Measurements from ENCODE around the gene NRXN3.

The NRXN3 gene

DNA sequence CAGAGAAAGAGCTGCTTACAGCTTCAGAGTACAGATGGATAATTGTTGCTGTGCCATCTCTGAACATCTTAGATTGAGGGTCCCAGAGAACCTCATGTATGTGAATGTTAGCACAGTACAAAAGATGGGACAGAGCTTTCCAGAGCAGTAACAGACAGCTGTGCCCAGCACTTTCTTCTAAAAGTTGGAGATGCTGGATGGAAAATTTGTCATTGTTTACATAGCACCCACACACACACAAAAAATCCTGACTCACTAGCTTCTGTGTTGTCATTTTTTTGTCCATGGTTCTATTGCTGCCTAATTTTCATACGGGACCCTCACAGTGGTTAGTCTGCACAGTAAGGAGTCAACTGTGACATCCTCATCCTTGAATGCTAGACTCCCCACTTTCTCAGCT is 1666.4 kb downstream of the NRXN3 start:
- Histone ChIP-seq H3K9me3 (ENCODE audit: control insufficient read depth, low read length) (no peaks in the 10 kb centered on the region), H3K36me3 (ENCODE audit: control insufficient read depth, insufficient read depth, low read length) (no peaks in the 10 kb centered on the region), H3K4me3 (ENCODE audit: insufficient read depth, low read depth, low read length) (no peak overlapping the region), H3K27ac (ENCODE audit: insufficient read depth, low read depth, low read length, poor library complexity, severe bottlenecking) (no peak overlapping the region), H3K4me1 (ENCODE audit: control insufficient read depth, insufficient read depth, low read length) (peaks cover 4% of the 10 kb centered on the region), H3K27me3 (ENCODE audit: control insufficient read depth, insufficient read depth, low read length, poor library complexity, severe bottlenecking) (no peaks in the 10 kb centered on the region)
- 92 to 96% methylated on average over 1 of the region's 1 CpG for WGBS, 2 experiments

DNA sequence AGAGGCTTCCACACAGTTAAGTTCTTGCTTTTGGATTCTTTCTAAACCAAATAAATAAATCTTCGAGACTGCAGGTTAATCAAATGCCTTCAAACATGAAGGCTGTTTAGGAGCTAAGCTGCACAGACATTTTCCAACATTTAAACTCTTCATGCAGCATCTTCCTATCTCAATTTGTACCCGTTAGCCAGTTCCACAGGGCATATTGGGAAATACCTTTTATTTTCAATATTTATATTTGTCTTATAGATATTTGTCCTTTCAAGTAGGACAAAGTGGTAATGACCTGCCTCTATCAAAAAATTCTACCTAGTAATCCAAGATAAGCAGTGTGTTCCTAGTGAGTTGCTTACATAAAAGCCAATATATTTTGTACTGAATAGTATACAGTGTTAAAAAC is 1667.5 kb downstream of the NRXN3 start:
- no peaks in the 10 kb centered on the region for H3K27me3 ChIP-seq (ENCODE audit: control insufficient read depth, insufficient read depth, low read length, poor library complexity, severe bottlenecking)
- no peaks in the 10 kb centered on the region for H3K9me3 ChIP-seq (ENCODE audit: control insufficient read depth, low read length)
- 89 to 94% methylated on average over 2 of the region's 2 CpGs for WGBS, 2 experiments
- no peak overlapping the region for H3K4me3 ChIP-seq (ENCODE audit: insufficient read depth, low read depth, low read length)
- H3K27ac ChIP-seq (ENCODE audit: insufficient read depth, low read depth, low read length, poor library complexity, severe bottlenecking) = no peak overlapping the region
- H3K4me1 ChIP-seq (ENCODE audit: control insufficient read depth, insufficient read depth, low read length) = no peaks in the 10 kb centered on the region
- H3K36me3 ChIP-seq (ENCODE audit: control insufficient read depth, insufficient read depth, low read length) = no peaks in the 10 kb centered on the region

DNA sequence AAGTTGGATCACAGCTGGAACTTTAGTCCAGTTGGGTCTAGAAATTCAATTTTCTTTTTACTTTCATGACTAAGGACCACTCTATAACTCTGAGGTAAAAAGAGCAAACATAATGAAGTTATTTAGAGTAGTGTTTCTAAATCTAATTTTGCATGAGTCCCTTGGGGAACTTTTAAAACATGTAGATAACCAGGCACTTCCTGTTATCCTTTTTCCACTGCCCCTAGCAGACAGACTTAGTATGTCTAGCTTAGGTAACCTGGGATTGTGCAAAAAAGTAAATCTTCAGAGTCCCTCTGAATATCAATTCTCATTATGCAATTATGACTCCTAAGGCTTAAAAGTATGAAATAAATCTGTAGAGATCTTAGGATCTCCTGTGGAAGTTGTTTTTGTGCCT is 1669.9 kb downstream of the NRXN3 start:
- no peaks in the 10 kb centered on the region for H3K27me3 ChIP-seq (ENCODE audit: control insufficient read depth, insufficient read depth, low read length, poor library complexity, severe bottlenecking)
- H3K36me3 ChIP-seq (ENCODE audit: control insufficient read depth, insufficient read depth, low read length) = no peaks in the 10 kb centered on the region
- no peak overlapping the region for H3K4me3 ChIP-seq (ENCODE audit: insufficient read depth, low read depth, low read length)
- no peaks in the 10 kb centered on the region for H3K4me1 ChIP-seq (ENCODE audit: control insufficient read depth, insufficient read depth, low read length)
- no peak overlapping the region for H3K27ac ChIP-seq (ENCODE audit: insufficient read depth, low read depth, low read length, poor library complexity, severe bottlenecking)
- no peaks in the 10 kb centered on the region for H3K9me3 ChIP-seq (ENCODE audit: control insufficient read depth, low read length)

GRCh38 chr14:79840831-79841230 is 1670.7 kb downstream of the NRXN3 start:
- Histone ChIP-seq H3K27me3 (ENCODE audit: control insufficient read depth, insufficient read depth, low read length, poor library complexity, severe bottlenecking) (no peaks in the 10 kb centered on the region), H3K27ac (ENCODE audit: insufficient read depth, low read depth, low read length, poor library complexity, severe bottlenecking) (no peak overlapping the region), H3K4me1 (ENCODE audit: control insufficient read depth, insufficient read depth, low read length) (no peaks in the 10 kb centered on the region), H3K4me3 (ENCODE audit: insufficient read depth, low read depth, low read length) (no peak overlapping the region), H3K9me3 (ENCODE audit: control insufficient read depth, low read length) (no peaks in the 10 kb centered on the region), H3K36me3 (ENCODE audit: control insufficient read depth, insufficient read depth, low read length) (no peaks in the 10 kb centered on the region)
- WGBS, 2 experiments = 69 to 85% methylated on average over 2 of the region's 2 CpGs

DNA sequence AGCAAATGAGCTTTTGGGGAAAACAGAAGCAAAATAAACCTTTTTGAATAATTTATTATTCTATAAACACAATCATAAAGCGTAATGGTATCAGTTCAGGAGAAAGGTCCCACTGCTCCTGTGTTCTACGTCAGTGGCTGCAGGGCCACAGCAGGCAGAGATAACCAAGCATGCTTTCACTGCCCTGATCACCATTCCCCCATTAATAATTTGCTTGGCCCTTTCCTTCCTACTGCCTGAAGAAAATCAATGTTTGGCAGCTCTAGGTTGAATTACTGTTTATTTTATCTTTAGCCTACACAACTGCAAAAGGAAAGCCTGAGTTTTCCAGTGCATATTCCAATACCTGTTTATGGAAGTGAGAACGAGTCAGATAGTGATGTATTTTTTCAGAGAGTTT is 1671.3 kb downstream of the NRXN3 start:
- Histone ChIP-seq H3K27me3 (ENCODE audit: control insufficient read depth, insufficient read depth, low read length, poor library complexity, severe bottlenecking) (no peaks in the 10 kb centered on the region), H3K27ac (ENCODE audit: insufficient read depth, low read depth, low read length, poor library complexity, severe bottlenecking) (no peak overlapping the region), H3K4me3 (ENCODE audit: insufficient read depth, low read depth, low read length) (no peak overlapping the region), H3K4me1 (ENCODE audit: control insufficient read depth, insufficient read depth, low read length) (no peaks in the 10 kb centered on the region), H3K36me3 (ENCODE audit: control insufficient read depth, insufficient read depth, low read length) (no peaks in the 10 kb centered on the region), H3K9me3 (ENCODE audit: control insufficient read depth, low read length) (no peaks in the 10 kb centered on the region)
- 81 to 83% methylated on average over 3 of the region's 3 CpGs for WGBS, 2 experiments

DNA sequence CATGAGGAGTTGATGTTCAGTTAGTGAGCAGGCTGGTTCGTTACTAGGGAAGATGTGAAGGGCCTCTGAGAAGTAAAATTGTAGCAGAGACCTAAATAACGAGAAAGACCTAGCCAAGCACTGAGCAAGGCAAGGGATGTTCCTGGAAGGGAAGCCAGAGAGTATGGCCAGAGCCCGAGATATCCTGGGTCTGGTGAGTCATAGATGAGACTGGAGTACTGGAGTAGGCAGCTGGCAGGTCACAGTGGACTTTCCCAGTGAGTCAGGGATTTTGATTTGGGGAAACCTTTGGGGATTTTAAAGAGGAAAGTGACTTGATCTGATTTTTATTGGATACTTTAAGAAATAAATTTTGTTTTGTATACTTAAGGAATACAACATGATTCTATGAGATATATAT is 1672.1 kb downstream of the NRXN3 start:
- H3K27me3 ChIP-seq (ENCODE audit: control insufficient read depth, insufficient read depth, low read length, poor library complexity, severe bottlenecking) = no peaks in the 10 kb centered on the region
- H3K27ac ChIP-seq (ENCODE audit: insufficient read depth, low read depth, low read length, poor library complexity, severe bottlenecking) = no peak overlapping the region
- 89 to 90% methylated on average over 3 of the region's 3 CpGs for WGBS, 2 experiments
- no peaks in the 10 kb centered on the region for H3K9me3 ChIP-seq (ENCODE audit: control insufficient read depth, low read length)
- H3K36me3 ChIP-seq (ENCODE audit: control insufficient read depth, insufficient read depth, low read length) = no peaks in the 10 kb centered on the region
- H3K4me1 ChIP-seq (ENCODE audit: control insufficient read depth, insufficient read depth, low read length) = no peaks in the 10 kb centered on the region
- H3K4me3 ChIP-seq (ENCODE audit: insufficient read depth, low read depth, low read length) = no peak overlapping the region

GRCh38 chr14:79852950-79853744 is 1683.0 kb downstream of the NRXN3 start:
- Histone ChIP-seq H3K27ac (ENCODE audit: insufficient read depth, low read depth, low read length, poor library complexity, severe bottlenecking) (no peak overlapping the region), H3K36me3 (ENCODE audit: control insufficient read depth, insufficient read depth, low read length) (no peaks in the 10 kb centered on the region), H3K4me3 (ENCODE audit: insufficient read depth, low read depth, low read length) (no peak overlapping the region), H3K4me1 (ENCODE audit: control insufficient read depth, insufficient read depth, low read length) (peaks cover 4% of the 10 kb centered on the region), H3K9me3 (ENCODE audit: control insufficient read depth, low read length) (no peaks in the 10 kb centered on the region), H3K27me3 (ENCODE audit: control insufficient read depth, insufficient read depth, low read length, poor library complexity, severe bottlenecking) (no peaks in the 10 kb centered on the region)
- 73 to 81% methylated on average over 6 to 8 of the region's 8 CpGs for WGBS, 2 experiments

DNA sequence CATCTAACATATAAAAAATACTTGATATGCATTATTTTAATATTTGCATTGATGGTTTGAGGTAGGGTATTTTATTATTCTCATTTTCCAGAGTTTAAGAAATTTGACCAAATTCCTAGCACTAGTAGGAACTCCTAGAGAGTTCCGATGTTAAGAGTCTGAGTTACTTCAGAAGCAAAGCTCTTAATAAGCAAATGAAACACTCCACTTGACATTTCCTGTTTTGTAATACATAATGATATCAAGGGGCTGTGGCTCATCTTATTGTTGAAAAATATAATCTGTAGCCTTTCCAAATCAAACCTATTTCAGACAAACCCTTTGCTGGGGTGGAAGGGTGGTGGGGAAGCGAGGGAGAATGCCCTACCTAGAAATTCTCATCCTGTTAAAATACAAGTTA is 1685.6 kb downstream of the NRXN3 start:
- Histone ChIP-seq H3K27me3 (ENCODE audit: control insufficient read depth, insufficient read depth, low read length, poor library complexity, severe bottlenecking) (no peaks in the 10 kb centered on the region), H3K36me3 (ENCODE audit: control insufficient read depth, insufficient read depth, low read length) (no peaks in the 10 kb centered on the region), H3K4me3 (ENCODE audit: insufficient read depth, low read depth, low read length) (no peak overlapping the region), H3K4me1 (ENCODE audit: control insufficient read depth, insufficient read depth, low read length) (peaks cover 4% of the 10 kb centered on the region), H3K9me3 (ENCODE audit: control insufficient read depth, low read length) (no peaks in the 10 kb centered on the region), H3K27ac (ENCODE audit: insufficient read depth, low read depth, low read length, poor library complexity, severe bottlenecking) (no peak overlapping the region)
- 97 to 100% methylated on average over 1 to 2 of the region's 2 CpGs for WGBS, 2 experiments

DNA sequence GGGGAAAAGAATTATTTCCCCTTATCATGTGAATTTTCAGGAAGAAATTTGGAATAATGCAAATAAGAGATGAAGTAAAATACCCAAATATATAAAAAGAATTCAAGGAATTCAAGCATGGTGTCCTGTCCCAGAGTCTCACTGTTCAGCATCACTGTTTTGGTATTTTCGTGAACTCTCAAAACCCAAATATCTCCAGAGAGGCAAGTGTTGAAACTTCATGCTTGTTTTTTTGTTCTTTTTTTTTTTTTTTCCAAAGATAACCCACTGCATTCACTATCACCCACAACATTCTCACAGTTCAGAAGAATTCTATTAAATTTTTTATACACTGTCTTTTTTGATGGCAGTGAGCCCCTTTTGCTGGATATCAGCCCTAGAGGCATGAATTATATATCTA is 1686.2 kb downstream of the NRXN3 start:
- Histone ChIP-seq H3K36me3 (ENCODE audit: control insufficient read depth, insufficient read depth, low read length) (no peaks in the 10 kb centered on the region), H3K27ac (ENCODE audit: insufficient read depth, low read depth, low read length, poor library complexity, severe bottlenecking) (no peak overlapping the region), H3K4me1 (ENCODE audit: control insufficient read depth, insufficient read depth, low read length) (peaks cover 4% of the 10 kb centered on the region), H3K4me3 (ENCODE audit: insufficient read depth, low read depth, low read length) (no peak overlapping the region), H3K9me3 (ENCODE audit: control insufficient read depth, low read length) (no peaks in the 10 kb centered on the region), H3K27me3 (ENCODE audit: control insufficient read depth, insufficient read depth, low read length, poor library complexity, severe bottlenecking) (no peaks in the 10 kb centered on the region)
- WGBS, 2 experiments = 95 to 100% methylated on average over 1 of the region's 1 CpG

GRCh38 chr14:79861111-79861510 is 1690.9 kb downstream of the NRXN3 start:
- WGBS, 2 experiments = 90 to 92% methylated on average over 8 to 9 of the region's 9 CpGs
- Histone ChIP-seq H3K9me3 (ENCODE audit: control insufficient read depth, low read length) (no peaks in the 10 kb centered on the region), H3K4me3 (ENCODE audit: insufficient read depth, low read depth, low read length) (no peak overlapping the region), H3K36me3 (ENCODE audit: control insufficient read depth, insufficient read depth, low read length) (no peaks in the 10 kb centered on the region), H3K27me3 (ENCODE audit: control insufficient read depth, insufficient read depth, low read length, poor library complexity, severe bottlenecking) (no peaks in the 10 kb centered on the region), H3K4me1 (ENCODE audit: control insufficient read depth, insufficient read depth, low read length) (no peaks in the 10 kb centered on the region), H3K27ac (ENCODE audit: insufficient read depth, low read depth, low read length, poor library complexity, severe bottlenecking) (no peak overlapping the region)

DNA sequence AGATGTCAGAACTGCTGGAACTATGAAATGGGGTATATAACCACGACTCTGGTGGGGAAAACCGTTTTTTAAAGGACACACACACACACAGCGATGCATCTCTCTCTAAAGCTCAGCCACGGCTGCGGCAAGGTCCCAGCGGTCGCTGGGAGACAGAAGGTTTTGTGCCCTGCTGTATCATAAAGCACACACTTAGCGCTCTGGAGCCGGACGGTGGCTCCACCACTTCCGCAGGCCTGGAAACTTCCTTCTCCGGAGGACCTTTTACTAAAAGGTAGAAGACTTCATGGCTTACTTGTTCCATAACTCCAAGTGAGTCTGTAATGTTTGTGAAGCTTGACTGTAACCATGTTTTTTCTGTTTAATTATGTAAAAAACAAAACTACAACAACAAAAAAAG is 1691.9 kb downstream of the NRXN3 start:
- Histone ChIP-seq H3K27me3 (ENCODE audit: control insufficient read depth, insufficient read depth, low read length, poor library complexity, severe bottlenecking) (no peaks in the 10 kb centered on the region), H3K9me3 (ENCODE audit: control insufficient read depth, low read length) (no peaks in the 10 kb centered on the region), H3K4me1 (ENCODE audit: control insufficient read depth, insufficient read depth, low read length) (no peaks in the 10 kb centered on the region), H3K4me3 (ENCODE audit: insufficient read depth, low read depth, low read length) (no peak overlapping the region), H3K36me3 (ENCODE audit: control insufficient read depth, insufficient read depth, low read length) (no peaks in the 10 kb centered on the region), H3K27ac (ENCODE audit: insufficient read depth, low read depth, low read length, poor library complexity, severe bottlenecking) (no peak overlapping the region)
- 96 to 97% methylated on average over 12 of the region's 12 CpGs for WGBS, 2 experiments
